Stimulated activated CD8-positive, alpha-beta memory T cell treated with anti-CD3 and anti-CD28 coated beads, Interleukin-7, amount 100 ng/mL, for 1 hour (primary cell): ENCODE measurements around the gene C20orf141.

Source experiments
- DNase-seq, 2 donors: peaks; one replicate each; pipeline ENCODE4 v3.0.0-alpha.2; 2020; ENCODE audit warnings: low read depth in 2 of 2

C20orf141 gene

DNA sequence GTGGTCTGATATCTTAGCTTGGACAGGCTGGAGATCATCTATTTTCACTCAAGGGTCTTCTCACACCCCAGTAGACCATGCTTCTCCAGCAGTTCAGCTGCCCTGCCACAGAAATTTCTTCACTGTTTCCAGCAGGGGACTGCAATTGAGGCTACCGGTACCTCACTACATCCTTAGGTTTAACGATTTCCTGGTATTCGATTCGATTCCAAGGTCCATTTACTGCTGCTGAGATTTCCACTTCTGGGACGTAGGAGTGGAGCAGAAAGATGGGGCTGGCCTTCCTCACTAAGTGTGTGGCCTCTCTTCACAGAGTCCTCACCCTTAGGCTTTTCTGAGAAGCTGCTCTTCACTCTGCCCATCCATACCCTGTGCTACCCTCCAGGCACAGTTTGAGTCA is 31.9 kb downstream of the C20orf141 start:
- DNase-seq, result no peak

GRCh38 chr20:2847802-2848201 is 33.0 kb downstream of the C20orf141 start:
- DNase-seq, result no peak

DNA sequence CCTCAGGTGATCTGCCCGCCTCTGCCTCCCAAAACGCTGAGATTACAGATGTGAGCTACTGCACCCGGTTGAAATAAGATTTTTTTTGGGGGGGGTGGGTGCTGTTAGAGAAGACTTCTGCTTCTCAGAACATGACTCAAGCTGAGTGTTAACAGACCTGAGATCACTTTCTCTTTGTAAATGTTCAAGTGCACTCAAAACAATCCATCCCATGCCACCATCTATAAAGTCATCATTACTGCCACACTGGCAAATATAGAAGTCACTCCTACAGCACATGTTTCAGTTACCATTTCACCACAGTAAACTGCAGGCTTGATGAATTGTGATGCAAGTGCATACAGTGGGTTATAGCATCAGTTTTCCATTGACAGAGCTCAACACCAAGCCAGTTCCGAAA is 34.7 kb downstream of the C20orf141 start:
- no peak for DNase-seq

- no peak for DNase-seq
These were observed 36.3 kb downstream of the C20orf141 start for GRCh38 chr20:2851086-2851485.

GRCh38 chr20:2858591-2858990 is 43.8 kb downstream of the C20orf141 start:
- DNase-seq, result no peak

DNA sequence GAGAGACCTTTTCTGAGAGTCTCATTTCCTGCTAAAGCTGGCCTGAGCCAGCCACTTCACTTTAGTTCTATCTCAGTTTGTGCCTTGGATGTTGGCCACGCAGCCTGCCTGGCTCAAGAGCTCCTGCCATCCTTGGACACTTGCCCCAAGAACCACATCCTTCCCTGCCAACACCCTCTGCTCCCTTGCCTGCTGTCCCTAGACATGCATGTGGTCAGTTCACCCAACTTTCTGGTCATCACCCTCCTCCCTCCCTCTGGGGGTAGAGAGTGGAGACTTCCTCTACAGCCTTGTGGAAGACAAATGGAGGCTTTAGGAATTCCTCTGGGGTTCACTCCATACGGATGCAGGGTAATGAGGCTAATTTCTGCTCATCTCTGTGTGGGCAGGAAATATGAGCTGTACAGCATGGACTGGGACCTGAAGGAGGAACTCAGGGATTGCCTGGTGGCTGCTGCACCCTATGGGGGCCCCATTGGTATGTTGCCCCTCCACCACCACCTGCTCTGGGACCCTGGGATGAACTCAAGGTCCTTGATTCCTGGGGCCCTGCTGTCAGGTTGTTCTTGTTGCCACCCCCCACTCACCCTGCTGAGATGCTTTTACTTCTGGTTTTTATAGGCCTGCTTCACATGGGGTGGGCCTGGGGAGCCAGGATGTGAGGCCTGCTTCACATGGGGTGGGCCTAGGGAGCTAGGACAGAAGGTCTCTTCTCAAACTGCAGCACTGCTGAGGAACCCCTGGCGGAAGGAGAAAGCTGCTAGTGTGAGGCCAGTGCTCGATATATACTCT is 44.7 kb downstream of the C20orf141 start:
- DNase-seq, result no peak

GRCh38 chr20:2864626-2865025 is 49.8 kb downstream of the C20orf141 start:
- no peak for DNase-seq

- no peak for DNase-seq
These were observed 50.3 kb downstream of the C20orf141 start for GRCh38 chr20:2865101-2865500.
